ENCODE results near the gene PRELID3B. TPM values are rescaled to one million over a fixed set of nuclear protein-coding genes. Genes with fewer than 3 reads are reported as not detected.
A peak's percentile ranks its signal among the peaks of the same experiment; 100 is the strongest.

Gene PRELID3B
- total and polyA plus RNA-seq, 10 of the 15 experiments (the other 5 are each of a cell fraction or from before 2014, with no cell fraction given), result 72.5 to 151 (median 124) TPM

DNA sequence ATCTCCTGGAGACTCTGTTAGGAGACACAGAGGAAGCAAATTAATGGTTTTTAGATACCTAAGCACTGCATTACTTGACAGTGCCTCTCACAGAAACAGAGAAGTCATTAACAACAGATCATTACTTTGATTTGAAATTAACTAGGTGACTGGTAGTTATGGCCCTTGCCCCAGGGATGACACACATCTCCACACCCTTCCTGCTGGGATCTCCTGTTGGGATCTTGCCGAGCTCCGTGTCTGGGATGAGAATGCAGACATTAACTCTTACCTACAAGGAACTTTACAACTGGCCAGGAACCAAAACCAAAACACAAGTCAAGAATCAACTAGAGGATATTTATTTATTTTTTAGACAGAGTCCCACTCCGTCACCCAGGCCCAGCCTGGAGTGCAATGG is 2.2 kb upstream of the PRELID3B start (continued):
- TF ChIP-seq, protein P1, sequence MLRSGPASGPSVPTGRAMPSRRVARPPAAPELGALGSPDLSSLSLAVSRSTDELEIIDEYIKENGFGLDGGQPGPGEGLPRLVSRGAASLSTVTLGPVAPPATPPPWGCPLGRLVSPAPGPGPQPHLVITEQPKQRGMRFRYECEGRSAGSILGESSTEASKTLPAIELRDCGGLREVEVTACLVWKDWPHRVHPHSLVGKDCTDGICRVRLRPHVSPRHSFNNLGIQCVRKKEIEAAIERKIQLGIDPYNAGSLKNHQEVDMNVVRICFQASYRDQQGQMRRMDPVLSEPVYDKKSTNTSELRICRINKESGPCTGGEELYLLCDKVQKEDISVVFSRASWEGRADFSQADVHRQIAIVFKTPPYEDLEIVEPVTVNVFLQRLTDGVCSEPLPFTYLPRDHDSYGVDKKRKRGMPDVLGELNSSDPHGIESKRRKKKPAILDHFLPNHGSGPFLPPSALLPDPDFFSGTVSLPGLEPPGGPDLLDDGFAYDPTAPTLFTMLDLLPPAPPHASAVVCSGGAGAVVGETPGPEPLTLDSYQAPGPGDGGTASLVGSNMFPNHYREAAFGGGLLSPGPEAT (IDR thresholded peaks at IDR 0.05; ENCODE audit: low read depth), result no peak
- TF ChIP-seq NFIC (IDR thresholded peaks at IDR 0.05; ENCODE audit: low read depth, low read length) (no peak), REST (IDR thresholded peaks at IDR 0.05; ENCODE audit: low read depth, low read length) (no peak)

DNA sequence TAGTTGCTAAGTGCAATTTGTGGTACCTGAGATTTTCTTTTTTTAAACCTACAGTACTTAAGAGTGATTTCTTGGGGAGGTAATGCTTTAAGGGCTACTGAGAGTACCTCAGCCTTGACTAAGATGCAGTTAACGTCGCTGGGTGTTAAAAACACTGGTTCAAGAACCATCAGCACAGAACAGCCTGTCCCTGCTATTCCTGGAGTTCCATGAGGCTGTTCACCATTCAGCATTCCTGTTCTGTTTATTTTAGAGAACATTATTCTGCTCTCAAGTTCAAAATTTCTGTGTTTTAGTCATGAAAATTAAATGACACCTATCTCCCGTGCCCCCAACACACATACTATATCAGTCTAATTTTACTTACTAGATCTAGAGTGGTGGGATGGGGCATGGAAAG is 1.7 kb upstream of the PRELID3B start:
- Histone ChIP-seq H3K4me3 (no peak overlapping the region), H3K79me2 (ENCODE audit: control insufficient read depth, insufficient read depth, low read length) (peaks cover 36% of the 10 kb centered on the region), H3K9me3 (replicated peaks; ENCODE audit: control insufficient read depth, insufficient read depth, low read length) (no peaks in the 10 kb centered on the region), H3K27ac (ENCODE audit: control insufficient read depth, insufficient read depth) (no peak overlapping the region), H3K9ac (ENCODE audit: control insufficient read depth, insufficient read depth, low read length) (no peak overlapping the region), H3K4me1 (ENCODE audit: control insufficient read depth, insufficient read depth, low read length) (peaks cover 13% of the 10 kb centered on the region), H4K20me1 (ENCODE audit: control insufficient read depth, insufficient read depth) (no peaks in the 10 kb centered on the region; the same call in 1 of the 2 replicates), H2AFZ (ENCODE audit: control insufficient read depth, low read depth, low read length) (peak overlapping the region; percentile 51; the same call in 1 of the 2 replicates), H3K36me3 (ENCODE audit: control insufficient read depth in 2 of 2, insufficient read depth in 2 of 2, low read length in 1 of 2) (peaks cover 0 to 3% of the 10 kb centered on the region in 2 experiments; a peak in 1 of 4 replicates), H3K27me3 (replicated peaks in 1 of 2; ENCODE audit: control insufficient read depth in 2 of 2, insufficient read depth in 2 of 2, low read length in 1 of 2) (no peaks in the 10 kb centered on the region), H3K4me2 (ENCODE audit: control insufficient read depth, insufficient read depth) (peak overlapping the region; percentile 38; the same call in 1 of the 2 replicates)
- ChIA-PET RAD21 (ENCODE audit: unreplicated experiment) (interaction anchor here (1.2 kb wide), 1 partner anchor 12 kb away, joined by 6 read pairs; the partner anchor contains the start of gene ATP5F1E), POLR2A (interaction anchor here (0.5 to 4.0 kb wide), 3 partner anchors 12 to 184 kb away, joined by 3 to 40 read pairs (median 4); partner anchors contain the start of gene ATP5F1E), CTCF (interaction anchor here (0.6 to 1.5 kb wide), 3 partner anchors 12 to 57 kb away, joined by 3 to 6 read pairs (median 5); no protein-coding TSS in a partner anchor), SMC1A (ENCODE audit: uncharacterized antibody, unreplicated experiment) (interaction anchor here (1.0 to 1.2 kb wide), 2 partner anchors 12 to 15 kb away, joined by 3 to 4 read pairs; partner anchors contain the start of gene ATP5F1E)
- no TSS peak for BruUV-seq (replicated peaks)
- ATAC-seq, result no peak
- 41% methylated on average over 3 of the region's 3 CpGs for WGBS (ENCODE audit: insufficient coverage, insufficient replicate concordance, low lambda C conversion rate, missing lambda C conversion rate)
- FAIRE-seq, result no peak
- in situ Hi-C loops (cut with MboI), result loop anchor here (10.0 kb wide), 1 partner anchor 389 kb away; the partner anchor contains the start of gene STX16
- no peak for DNase-seq (ENCODE audit: low read depth, low spot score)
- intact Hi-C loops (cut with micrococcal nuclease; ENCODE audit: unreplicated experiment), result no loop called here
- TF ChIP-seq MTA2 (IDR thresholded peaks at IDR 0.05; ENCODE audit: low read depth) (no peak), RCOR1 (conservative IDR thresholded peaks at IDR 0.05; ENCODE audit: low read depth, low read length) (no peak), ZNF592 (IDR thresholded peaks at IDR 0.05) (no peak), SMC3 (IDR thresholded peaks at IDR 0.05; ENCODE audit: borderline replicate concordance, low read length) (no peak), SMARCA5 (IDR thresholded peaks at IDR 0.05) (no peak)
